Duodenal mucosa (tissue), 2 donors: ENCODE measurements around the gene ZNF519.
A peak's percentile ranks its signal among the peaks of the same experiment; 100 is the strongest.
"Not testable (repeated sequence)": the region's sequence is repeated elsewhere in the genome, so short reads cannot be mapped to it uniquely, and the experiment has no call there.

Source experiments
- H3K27ac ChIP-seq: one replicate; pipeline ENCODE4 v1.7.0; 2013; ENCODE audit warnings: low read depth, low read length
- H3K27me3 ChIP-seq, 2 donors: one replicate each; pipeline ENCODE4 v1.7.0; 2013; ENCODE audit warnings: low read length in 2 of 2, control low read depth in 1 of 2; ENCODE audit not compliant: insufficient read depth in 2 of 2, control insufficient read depth in 1 of 2
- H3K36me3 ChIP-seq, 2 donors: one replicate each; pipeline ENCODE4 v1.7.0; 2013; ENCODE audit warnings: low read length in 2 of 2, control low read depth in 1 of 2; ENCODE audit not compliant: insufficient read depth in 2 of 2, control insufficient read depth in 1 of 2
- H3K4me1 ChIP-seq, 2 donors: one replicate each; pipeline ENCODE4 v1.7.0; 2013; ENCODE audit warnings: low read length in 2 of 2, control low read depth in 1 of 2; ENCODE audit not compliant: insufficient read depth in 2 of 2, control insufficient read depth in 1 of 2
- H3K4me3 ChIP-seq, 2 donors: one replicate each; pipeline ENCODE4 v1.7.0; 2013; ENCODE audit warnings: low read length in 2 of 2, low read depth in 1 of 2
- H3K9ac ChIP-seq, 2 donors: one replicate each; pipeline ENCODE4 v1.7.0; 2013; ENCODE audit warnings: low read length in 2 of 2, low read depth in 1 of 2
- H3K9me3 ChIP-seq, 2 donors: one replicate each; pipeline ENCODE4 v1.7.0; 2013; ENCODE audit warnings: low read length in 2 of 2, control low read depth in 1 of 2; ENCODE audit not compliant: control insufficient read depth in 1 of 2

Gene ZNF519

DNA sequence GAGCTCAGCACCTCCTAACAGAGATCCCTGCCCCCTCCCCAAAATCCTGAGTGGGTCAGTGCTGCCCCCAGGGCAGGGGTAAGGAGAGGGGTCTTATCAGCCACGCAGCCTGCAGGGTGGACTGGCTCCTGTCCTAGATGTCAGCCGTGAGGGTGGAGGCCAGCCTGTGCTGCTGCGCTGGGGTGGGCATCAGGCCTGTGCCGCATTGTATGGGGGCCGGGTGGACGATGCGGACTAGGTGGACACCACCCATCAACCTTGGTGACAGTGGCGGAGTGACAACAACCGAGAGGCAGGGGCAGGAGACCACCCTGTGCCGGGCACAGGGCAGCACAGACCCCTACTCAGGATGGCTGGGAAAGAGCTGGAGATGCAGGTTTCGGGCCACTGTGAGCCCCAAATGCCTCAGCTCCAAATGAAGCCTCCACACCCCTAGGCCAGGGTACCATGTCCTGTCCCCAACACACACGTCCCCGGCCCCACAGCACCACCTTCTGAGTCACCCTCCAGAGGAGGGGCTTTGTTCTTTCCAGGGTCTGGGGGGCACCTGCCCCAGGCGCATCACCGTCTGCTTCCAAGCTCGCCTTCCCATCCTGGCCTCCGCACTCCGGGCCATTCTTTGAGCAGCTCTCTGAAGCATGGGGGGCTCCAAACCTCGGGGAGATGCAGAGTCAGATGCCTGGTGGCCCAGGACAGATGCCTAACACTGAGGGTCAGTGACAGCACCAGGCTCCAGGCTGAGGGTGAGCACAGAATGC lies 13.5 kb upstream of the ZNF519 start:
- H3K4me1 ChIP-seq, H3K4me3 ChIP-seq, H3K9me3 ChIP-seq, H3K9ac ChIP-seq, H3K27me3 ChIP-seq, H3K27ac ChIP-seq, H3K36me3 ChIP-seq: not testable (repeated sequence)

- H3K27me3 ChIP-seq, H3K27ac ChIP-seq, H3K9me3 ChIP-seq, H3K4me1 ChIP-seq, H3K4me3 ChIP-seq, H3K36me3 ChIP-seq, H3K9ac ChIP-seq: not testable (repeated sequence)
Measured at GRCh38 chr18:14145021-14145420, 12.8 kb upstream of the ZNF519 start.

GRCh38 chr18:14144628-14144895 lies 12.3 kb upstream of the ZNF519 start:
- no peaks in the 10 kb centered on the region for H3K4me1 ChIP-seq
- H3K27ac ChIP-seq, result no peak overlapping the region
- H3K36me3 ChIP-seq, result no peaks in the 10 kb centered on the region
- H3K27me3 ChIP-seq, result no peaks in the 10 kb centered on the region
- no peaks in the 10 kb centered on the region for H3K9me3 ChIP-seq
- H3K9ac ChIP-seq, result no peak overlapping the region
- H3K4me3 ChIP-seq, result no peak overlapping the region

- not testable (repeated sequence) for H3K4me3 ChIP-seq, H3K27ac ChIP-seq
Measured at GRCh38 chr18:14143871-14144627, 11.8 kb upstream of the ZNF519 start.

DNA sequence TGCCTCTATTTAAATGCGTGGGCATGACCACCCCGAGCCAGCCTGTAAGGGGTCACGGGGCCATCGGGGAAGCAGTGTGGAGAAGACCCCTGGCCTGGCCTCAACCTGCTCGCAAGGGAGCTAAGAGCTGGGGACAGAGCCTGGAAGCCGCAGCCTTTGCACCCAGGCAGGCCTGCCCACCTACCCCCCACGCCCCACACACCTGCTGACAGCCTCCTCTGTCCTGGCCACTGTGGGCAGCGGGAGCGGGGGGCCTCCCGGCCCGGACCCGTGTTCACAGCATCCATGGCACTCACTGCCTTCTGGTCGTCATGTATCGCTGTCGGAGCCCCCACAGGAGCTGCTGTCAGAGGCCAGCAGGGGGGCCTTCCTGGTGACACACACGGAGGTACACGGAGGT lies 11.2 kb upstream of the ZNF519 start:
- not testable (repeated sequence) for H3K9me3 ChIP-seq, H3K36me3 ChIP-seq, H3K27ac ChIP-seq, H3K27me3 ChIP-seq, H3K9ac ChIP-seq, H3K4me1 ChIP-seq, H3K4me3 ChIP-seq

More at GRCh38 chr18:14143871-14144627, 11.8 kb upstream of the ZNF519 start:
- H3K4me1 ChIP-seq, H3K36me3 ChIP-seq, H3K27me3 ChIP-seq, H3K9me3 ChIP-seq, H3K9ac ChIP-seq: not testable (repeated sequence)

DNA sequence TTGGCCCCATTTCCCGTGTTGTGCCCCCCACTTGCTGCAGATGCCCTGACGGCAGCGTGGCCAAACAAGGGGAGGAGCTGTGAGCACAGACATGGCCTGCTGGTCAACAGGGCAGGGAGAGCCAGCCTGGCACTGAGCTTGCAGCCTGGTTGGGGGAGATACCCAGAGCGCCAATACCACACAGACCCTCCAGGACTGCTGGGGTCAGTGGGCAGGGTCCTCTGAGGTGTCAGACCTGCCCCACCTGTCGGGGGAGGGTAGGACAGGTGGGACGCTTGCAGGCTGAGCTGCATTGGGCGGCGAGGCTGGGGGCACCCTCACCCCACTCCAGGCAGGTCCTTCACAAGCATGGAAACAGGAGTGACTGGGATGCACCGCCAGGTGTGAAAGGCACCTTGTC lies 9.9 kb upstream of the ZNF519 start:
- H3K4me3 ChIP-seq, H3K36me3 ChIP-seq, H3K4me1 ChIP-seq, H3K9me3 ChIP-seq, H3K27ac ChIP-seq, H3K27me3 ChIP-seq, H3K9ac ChIP-seq: not testable (repeated sequence)

DNA sequence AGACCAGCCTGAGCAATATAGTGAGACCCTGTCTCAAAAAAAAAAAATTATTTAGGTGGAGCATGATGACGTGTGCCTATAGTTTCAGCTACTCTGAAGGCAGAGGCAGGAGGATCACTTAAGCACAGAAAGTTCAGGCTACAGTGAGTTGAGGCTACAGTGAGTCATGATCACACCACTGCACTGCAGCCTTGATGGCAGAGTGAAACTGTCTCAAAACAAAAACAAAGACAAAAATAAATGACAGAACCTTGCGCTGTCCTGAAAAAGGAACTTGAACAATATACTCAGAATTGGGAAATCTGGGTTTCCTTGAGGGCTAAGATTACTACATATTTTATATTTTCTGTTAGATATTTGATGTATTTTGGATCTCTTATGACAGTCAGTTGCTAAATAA lies 7.3 kb upstream of the ZNF519 start:
- not testable (repeated sequence) for H3K4me3 ChIP-seq, H3K9ac ChIP-seq, H3K27me3 ChIP-seq, H3K9me3 ChIP-seq, H3K36me3 ChIP-seq, H3K4me1 ChIP-seq, H3K27ac ChIP-seq

DNA sequence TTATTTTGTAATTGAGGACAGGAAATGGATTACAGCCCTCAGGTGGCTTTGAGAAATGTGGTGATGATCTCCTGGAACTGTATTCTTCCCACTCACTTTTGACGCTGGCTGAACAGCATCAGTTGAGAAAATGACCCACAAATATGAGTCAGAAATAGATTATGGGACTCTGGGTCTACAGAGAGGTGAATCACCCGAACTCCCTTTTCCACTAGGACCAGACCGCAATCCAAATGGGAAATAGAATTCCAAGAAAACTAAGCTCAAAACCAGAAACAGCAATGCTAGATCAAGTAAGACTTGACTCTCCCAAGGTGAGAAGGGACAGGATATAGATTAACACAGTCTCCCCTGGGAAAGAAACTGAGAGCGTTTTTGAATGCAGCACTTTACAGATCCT lies 5.7 kb upstream of the ZNF519 start:
- not testable (repeated sequence) for H3K27me3 ChIP-seq, H3K36me3 ChIP-seq, H3K4me3 ChIP-seq, H3K4me1 ChIP-seq, H3K9me3 ChIP-seq, H3K9ac ChIP-seq, H3K27ac ChIP-seq

DNA sequence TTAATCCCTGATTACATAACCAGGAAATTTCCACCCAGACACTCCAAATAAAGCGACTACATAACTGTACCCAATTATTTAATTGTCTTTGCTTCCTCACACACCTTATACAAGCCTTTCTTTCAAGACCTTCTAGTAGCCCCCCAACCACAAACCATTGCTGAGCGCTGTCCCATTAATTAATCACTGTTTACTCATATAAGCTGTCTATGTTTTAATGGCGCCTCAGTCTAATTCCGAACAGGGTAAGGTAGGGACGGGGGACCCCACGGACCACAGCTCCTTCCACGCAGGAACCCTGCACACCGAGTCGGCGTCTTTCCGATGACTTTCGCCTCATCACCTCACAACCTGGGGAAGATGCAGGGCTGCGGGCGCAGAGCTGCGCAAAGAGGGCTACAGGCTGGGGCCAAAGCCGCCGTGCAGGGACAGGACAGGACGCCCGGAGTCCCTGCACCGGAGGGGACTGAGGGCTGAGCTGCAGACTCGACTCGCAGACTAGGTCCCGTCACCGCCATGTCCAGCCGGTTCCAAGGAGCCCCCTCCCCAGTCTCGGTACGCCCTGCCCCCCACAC lies 452 bp downstream of the ZNF519 start:
- not testable (repeated sequence) for H3K27ac ChIP-seq, H3K9me3 ChIP-seq, H3K27me3 ChIP-seq, H3K36me3 ChIP-seq, H3K4me1 ChIP-seq
- H3K4me3 ChIP-seq, result peak overlapping the region; percentile 63 to 78
- H3K9ac ChIP-seq, result peak overlapping the region; percentile 39 to 72

DNA sequence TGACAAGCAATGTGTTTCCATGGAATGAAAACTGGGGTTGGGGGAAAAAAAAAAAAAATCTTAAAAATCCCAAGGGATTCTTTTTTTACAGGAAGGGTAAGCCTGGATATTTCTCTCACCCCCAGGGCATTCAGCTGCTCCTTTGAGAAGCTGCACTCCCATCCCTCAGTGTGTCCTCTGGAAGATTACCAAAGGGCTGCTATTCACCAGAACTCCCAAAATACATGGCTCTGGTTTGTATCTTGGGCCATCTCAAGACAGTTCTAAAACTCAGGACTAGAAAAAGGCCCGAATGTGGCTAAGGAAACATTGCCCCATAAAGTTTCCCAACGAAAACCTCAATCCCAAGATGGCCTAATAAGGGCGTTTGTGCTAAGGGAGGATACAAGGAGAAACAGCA lies 1.4 kb downstream of the ZNF519 start:
- not testable (repeated sequence) for H3K9me3 ChIP-seq, H3K27me3 ChIP-seq, H3K9ac ChIP-seq, H3K36me3 ChIP-seq, H3K4me3 ChIP-seq, H3K27ac ChIP-seq, H3K4me1 ChIP-seq
